Parathyroid adenoma (tissue), 2 donors: ENCODE data around the gene MBD3L5.
A peak's percentile ranks its signal among the peaks of the same experiment; 100 is the strongest.
"Not testable (repeated sequence)": the region's sequence is repeated elsewhere in the genome, so short reads cannot be mapped to it uniquely, and the experiment has no call there.

ENCODE experiments used
- H2AFZ ChIP-seq: fragments of 300-600 bp; sonication (generic); one replicate; pipeline ENCODE4 v1.7.0; 2017; ENCODE audit warnings: antibody characterized with exemption, mild to moderate bottlenecking
- H3K27ac ChIP-seq: fragments of 300-600 bp; sonication (generic); one replicate; pipeline ENCODE4 v1.7.0; 2017
- H3K27me3 ChIP-seq: fragments of 300-600 bp; sonication (generic); one replicate; pipeline ENCODE4 v1.7.0; 2017; ENCODE audit warnings: low read length; ENCODE audit not compliant: control insufficient read depth, insufficient read depth
- H3K36me3 ChIP-seq: fragments of 300-600 bp; sonication (generic); one replicate; pipeline ENCODE4 v1.7.0; 2017; ENCODE audit warnings: low read length; ENCODE audit not compliant: control insufficient read depth, insufficient read depth
- H3K4me1 ChIP-seq: fragments of 300-600 bp; sonication (generic); one replicate; pipeline ENCODE4 v1.7.0; 2017; ENCODE audit warnings: control low read depth
- H3K4me2 ChIP-seq: fragments of 300-600 bp; sonication (generic); one replicate; pipeline ENCODE4 v1.7.0; 2017; ENCODE audit warnings: low read length
- H3K4me3 ChIP-seq: fragments of 300-600 bp; sonication (generic); one replicate; pipeline ENCODE4 v1.7.0; 2017; ENCODE audit warnings: low read depth, low read length
- H3K79me2 ChIP-seq: fragments of 300-600 bp; sonication (generic); one replicate; pipeline ENCODE4 v1.7.0; 2017; ENCODE audit warnings: control low read depth
- H3K9ac ChIP-seq: fragments of 300-600 bp; sonication (generic); one replicate; pipeline ENCODE4 v1.7.0; 2017; ENCODE audit warnings: mild to moderate bottlenecking
- H3K9me3 ChIP-seq: fragments of 300-600 bp; sonication (generic); one replicate; pipeline ENCODE4 v1.7.0; 2017; ENCODE audit warnings: low read length; ENCODE audit not compliant: control insufficient read depth
- TF ChIP-seq, protein P1 (sequence below): fragments of 300-600 bp; sonication (generic); IDR thresholded peaks from one replicate; pipeline ENCODE4 v1.7.0; 2017; ENCODE audit warnings: antibody characterized with exemption, mild to moderate bottlenecking
- donor health status: primary hyperparathyroidism.

Gene MBD3L5

DNA sequence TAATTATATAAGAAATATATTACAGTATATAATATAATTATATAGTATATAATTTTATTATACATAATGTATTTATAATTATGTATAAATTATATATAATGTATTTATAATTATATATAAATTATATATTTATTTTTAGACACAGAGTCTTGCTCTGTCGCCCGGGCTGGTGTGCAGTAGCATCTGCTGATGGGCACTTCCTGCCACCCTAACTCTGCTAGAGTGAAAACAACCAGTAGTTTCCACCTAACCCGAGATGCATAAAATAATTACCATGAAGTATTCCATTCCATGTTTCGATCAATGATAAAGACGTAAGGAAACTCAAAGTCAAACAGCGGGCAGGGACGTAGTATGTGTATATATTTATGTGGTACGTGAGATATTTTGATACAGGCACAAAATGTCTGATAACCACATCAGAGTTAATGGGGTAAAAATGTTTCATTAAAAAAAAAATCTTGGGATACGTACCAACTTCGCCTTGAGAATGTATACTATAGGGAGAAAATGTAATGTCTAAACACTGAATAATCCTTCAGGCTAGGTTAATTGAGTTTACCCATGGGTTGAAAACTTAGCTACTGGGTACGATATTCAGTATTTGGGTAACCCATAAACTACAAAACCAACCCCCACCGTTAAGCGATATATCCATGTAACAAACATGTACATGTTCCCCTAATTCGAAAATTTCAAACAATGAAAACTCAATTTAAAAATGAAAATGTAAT is 24.4 kb downstream of the MBD3L5 start:
- not testable (repeated sequence) for H3K4me2 ChIP-seq, H2AFZ ChIP-seq, H3K27me3 ChIP-seq, H3K36me3 ChIP-seq, H3K9me3 ChIP-seq, H3K27ac ChIP-seq, H3K79me2 ChIP-seq, H3K4me1 ChIP-seq, H3K4me3 ChIP-seq, H3K9ac ChIP-seq

DNA sequence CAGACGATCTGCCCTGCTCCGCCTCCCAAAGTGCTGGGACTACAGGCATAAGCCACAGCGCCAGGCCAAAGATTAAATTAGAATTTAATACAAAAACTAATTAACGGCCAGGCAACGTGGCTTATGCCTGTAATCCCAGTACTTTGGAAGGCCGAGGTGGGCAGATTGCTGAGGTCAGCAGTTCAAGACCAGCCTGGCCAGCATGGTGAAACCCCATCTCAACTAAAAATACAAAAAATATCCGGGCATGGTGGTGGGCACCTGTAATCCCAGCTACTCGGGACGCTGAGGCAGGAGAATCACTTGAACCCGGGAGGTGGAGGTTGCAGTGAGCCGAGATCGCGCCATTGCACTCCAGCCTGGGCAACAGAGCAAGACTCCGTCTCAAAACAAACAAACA is 25.3 kb downstream of the MBD3L5 start:
- not testable (repeated sequence) for H3K27me3 ChIP-seq, H3K9me3 ChIP-seq, H3K4me3 ChIP-seq, H3K4me1 ChIP-seq, H3K79me2 ChIP-seq, H3K4me2 ChIP-seq, H3K27ac ChIP-seq, H3K36me3 ChIP-seq, H2AFZ ChIP-seq, H3K9ac ChIP-seq

DNA sequence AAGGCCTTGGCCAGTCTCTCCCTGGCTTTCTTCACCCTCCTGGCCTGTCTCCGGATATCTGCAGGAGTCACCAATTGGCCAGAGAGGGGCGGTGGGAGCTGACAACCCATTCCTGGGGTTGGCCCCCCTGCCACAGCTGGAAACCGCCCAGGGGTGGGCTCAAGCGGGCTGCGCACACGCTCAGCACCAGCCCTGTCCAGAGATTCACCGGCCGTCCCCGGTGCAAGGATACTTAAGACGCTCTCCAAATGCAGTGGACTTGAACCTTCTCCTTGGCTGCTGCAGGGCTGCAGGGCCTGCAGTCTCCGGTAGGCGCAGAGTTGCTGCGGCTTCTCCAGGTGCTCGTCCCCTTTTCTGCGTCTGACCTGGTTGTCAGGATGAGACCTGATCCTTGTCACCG is 26.0 kb downstream of the MBD3L5 start:
- H3K27ac ChIP-seq, H3K27me3 ChIP-seq, H3K4me3 ChIP-seq, H3K4me1 ChIP-seq, H3K36me3 ChIP-seq, H3K9ac ChIP-seq, H3K9me3 ChIP-seq, H3K4me2 ChIP-seq, H3K79me2 ChIP-seq, H2AFZ ChIP-seq: not testable (repeated sequence)

DNA sequence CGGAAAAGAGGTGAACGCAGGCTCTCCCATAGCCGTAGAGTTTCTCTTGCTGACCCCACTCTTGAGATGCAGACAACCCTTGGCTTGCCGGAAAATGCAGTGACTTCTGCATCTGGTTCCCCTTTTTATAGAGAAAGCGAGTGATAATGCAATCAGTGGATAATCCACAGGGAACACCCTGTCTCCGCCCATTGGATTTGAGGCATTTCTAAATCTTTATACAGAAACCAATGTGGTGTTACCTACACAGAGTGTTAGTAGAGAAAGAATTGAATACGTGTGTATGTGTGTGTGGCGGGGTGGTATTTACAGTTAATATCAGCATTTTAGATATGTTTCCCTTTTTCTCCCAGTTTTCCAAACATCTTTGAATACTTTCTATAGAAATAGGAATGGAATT is 28.2 kb downstream of the MBD3L5 start, which contains the start of gene MBD3L3:
Gene MBD3L3 (minus strand): TSS at position 101 of the 400 bp plus-strand sequence. CDS start 71 bp downstream, at position 30.
- not testable (repeated sequence) for H3K79me2 ChIP-seq, H3K27ac ChIP-seq, H2AFZ ChIP-seq, H3K4me3 ChIP-seq, H3K4me2 ChIP-seq, H3K36me3 ChIP-seq, H3K9ac ChIP-seq, H3K27me3 ChIP-seq, H3K9me3 ChIP-seq, H3K4me1 ChIP-seq

DNA sequence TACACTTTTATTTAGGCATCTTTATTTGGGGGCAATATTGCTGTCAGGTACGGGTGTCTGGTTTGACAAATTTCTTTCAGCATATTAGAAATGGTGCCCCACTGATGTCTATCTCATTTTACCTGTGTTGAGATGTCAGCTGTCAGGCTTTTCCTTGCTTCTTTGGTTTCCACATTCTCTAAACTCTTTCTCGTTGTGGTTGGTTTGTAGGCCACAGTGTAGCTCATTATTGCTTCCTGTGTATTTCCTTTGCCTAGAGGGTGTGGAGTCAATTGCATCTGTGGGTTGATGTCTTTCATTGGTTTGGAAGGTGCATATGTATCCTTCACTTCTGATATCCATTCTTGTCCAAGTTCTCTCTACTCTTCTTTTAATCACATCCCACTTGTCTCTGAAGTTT is 29.6 kb downstream of the MBD3L5 start:
- not testable (repeated sequence) for H2AFZ ChIP-seq, H3K9ac ChIP-seq, H3K4me1 ChIP-seq, H3K27me3 ChIP-seq, H3K9me3 ChIP-seq, H3K4me3 ChIP-seq, H3K27ac ChIP-seq, H3K79me2 ChIP-seq, H3K4me2 ChIP-seq, H3K36me3 ChIP-seq

DNA sequence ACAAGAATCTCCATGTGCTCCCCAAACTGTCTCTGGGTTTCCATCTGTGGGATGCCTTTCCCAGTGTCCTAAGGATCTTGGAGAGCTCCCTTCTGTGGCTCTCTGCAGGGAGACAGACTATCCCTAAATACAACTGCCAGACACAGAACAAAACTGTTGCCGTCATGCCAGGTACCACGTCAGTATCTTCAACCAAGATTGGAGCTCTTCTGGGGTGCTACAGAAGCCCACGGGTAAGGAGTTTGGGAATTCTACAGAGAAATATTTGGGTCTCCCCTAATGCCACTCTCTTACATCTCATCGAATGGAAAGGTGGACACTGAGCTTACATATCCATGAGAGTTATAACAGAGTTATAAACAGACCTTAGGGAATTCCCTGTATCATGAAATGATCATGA is 33.0 kb downstream of the MBD3L5 start:
- peak overlapping the region; percentile 39 for H2AFZ ChIP-seq
- no peaks in the 10 kb centered on the region for H3K9me3 ChIP-seq
- H3K4me2 ChIP-seq, result no peak overlapping the region
- H3K27ac ChIP-seq, result no peak overlapping the region
- no peaks in the 10 kb centered on the region for H3K36me3 ChIP-seq
- H3K9ac ChIP-seq, result no peak overlapping the region
- no peaks in the 10 kb centered on the region for H3K4me1 ChIP-seq
- H3K4me3 ChIP-seq, result no peak overlapping the region
- H3K27me3 ChIP-seq, result no peaks in the 10 kb centered on the region
- H3K79me2 ChIP-seq, result no peaks in the 10 kb centered on the region
- TF ChIP-seq, protein P1, sequence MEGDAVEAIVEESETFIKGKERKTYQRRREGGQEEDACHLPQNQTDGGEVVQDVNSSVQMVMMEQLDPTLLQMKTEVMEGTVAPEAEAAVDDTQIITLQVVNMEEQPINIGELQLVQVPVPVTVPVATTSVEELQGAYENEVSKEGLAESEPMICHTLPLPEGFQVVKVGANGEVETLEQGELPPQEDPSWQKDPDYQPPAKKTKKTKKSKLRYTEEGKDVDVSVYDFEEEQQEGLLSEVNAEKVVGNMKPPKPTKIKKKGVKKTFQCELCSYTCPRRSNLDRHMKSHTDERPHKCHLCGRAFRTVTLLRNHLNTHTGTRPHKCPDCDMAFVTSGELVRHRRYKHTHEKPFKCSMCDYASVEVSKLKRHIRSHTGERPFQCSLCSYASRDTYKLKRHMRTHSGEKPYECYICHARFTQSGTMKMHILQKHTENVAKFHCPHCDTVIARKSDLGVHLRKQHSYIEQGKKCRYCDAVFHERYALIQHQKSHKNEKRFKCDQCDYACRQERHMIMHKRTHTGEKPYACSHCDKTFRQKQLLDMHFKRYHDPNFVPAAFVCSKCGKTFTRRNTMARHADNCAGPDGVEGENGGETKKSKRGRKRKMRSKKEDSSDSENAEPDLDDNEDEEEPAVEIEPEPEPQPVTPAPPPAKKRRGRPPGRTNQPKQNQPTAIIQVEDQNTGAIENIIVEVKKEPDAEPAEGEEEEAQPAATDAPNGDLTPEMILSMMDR, result no peak

DNA sequence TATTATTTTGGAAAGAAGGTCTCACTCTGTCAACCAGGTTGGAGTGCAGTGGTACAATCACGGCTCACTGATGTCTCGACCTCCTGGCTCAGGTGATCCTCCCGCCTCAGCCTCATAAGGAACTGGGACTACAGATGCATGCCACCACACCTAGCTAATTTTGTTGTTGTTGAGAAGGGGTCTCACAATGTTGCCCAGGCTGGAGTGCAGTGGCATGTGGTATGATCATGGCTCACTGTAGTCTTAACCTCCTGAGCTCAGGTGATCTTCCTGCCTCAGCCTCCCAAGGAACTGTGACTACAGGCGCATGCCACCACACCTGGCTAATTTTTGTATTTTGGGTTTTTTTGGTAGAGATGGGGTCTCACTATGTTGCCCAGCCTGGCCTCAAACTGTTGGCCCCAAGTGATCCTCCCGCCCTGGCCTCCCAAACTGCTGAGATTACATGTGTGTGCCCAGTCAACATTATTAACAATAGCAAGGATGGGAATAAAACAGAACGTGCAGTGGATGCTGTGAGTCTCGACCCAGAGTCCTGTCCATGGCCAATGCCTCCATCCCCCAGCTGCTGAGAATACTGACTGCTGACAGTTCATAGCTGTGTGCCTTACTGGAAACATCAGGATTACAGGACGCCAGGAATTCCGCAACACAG is 33.5 kb downstream of the MBD3L5 start:
- Histone ChIP-seq H3K27me3 (no peaks in the 10 kb centered on the region), H3K4me3 (no peak overlapping the region)
- TF ChIP-seq, protein P1, result no peak

DNA sequence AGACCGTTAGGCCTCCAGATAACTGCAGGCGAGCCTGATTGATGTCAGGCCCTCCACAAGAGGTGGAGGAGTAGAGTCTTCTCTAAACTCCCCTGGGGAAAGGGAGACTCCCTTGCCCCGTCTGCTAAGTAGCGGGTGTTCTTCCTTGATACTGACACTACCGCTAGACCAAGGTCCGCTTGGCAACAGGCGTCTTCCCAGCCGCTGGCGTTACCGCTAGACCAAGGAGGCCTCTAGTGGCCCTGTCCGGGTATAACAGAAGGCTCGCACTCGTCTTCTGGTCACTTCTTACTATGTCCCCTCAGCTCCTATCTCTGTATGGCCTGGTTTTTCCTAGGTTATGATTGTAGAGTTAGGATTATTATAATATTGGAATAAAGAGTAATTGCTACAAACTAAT is 36.7 kb downstream of the MBD3L5 start:
- not testable (repeated sequence) for H3K4me1 ChIP-seq, H3K4me2 ChIP-seq, H3K27ac ChIP-seq, H3K9ac ChIP-seq, H3K79me2 ChIP-seq, H2AFZ ChIP-seq, H3K9me3 ChIP-seq, H3K36me3 ChIP-seq, H3K27me3 ChIP-seq, H3K4me3 ChIP-seq

More for the DNA sequence above, 33.5 kb downstream of the MBD3L5 start:
- H3K36me3 ChIP-seq, result no peaks in the 10 kb centered on the region
- no peaks in the 10 kb centered on the region for H3K4me1 ChIP-seq
- H3K9me3 ChIP-seq, result no peaks in the 10 kb centered on the region
- H3K79me2 ChIP-seq, result no peaks in the 10 kb centered on the region
- H3K27ac ChIP-seq, result no peak overlapping the region
- no peak overlapping the region for H2AFZ ChIP-seq
- no peak overlapping the region for H3K9ac ChIP-seq
- no peak overlapping the region for H3K4me2 ChIP-seq
